ENCODE measurements around the gene SMIM15. TPM values are rescaled to one million over a fixed set of nuclear protein-coding genes. Genes with fewer than 3 reads are reported as not detected.

SMIM15 gene
- total RNA-seq, 4 donors from 2014 or later = 6.6 to 56.9 (median 30.9) TPM

DNA sequence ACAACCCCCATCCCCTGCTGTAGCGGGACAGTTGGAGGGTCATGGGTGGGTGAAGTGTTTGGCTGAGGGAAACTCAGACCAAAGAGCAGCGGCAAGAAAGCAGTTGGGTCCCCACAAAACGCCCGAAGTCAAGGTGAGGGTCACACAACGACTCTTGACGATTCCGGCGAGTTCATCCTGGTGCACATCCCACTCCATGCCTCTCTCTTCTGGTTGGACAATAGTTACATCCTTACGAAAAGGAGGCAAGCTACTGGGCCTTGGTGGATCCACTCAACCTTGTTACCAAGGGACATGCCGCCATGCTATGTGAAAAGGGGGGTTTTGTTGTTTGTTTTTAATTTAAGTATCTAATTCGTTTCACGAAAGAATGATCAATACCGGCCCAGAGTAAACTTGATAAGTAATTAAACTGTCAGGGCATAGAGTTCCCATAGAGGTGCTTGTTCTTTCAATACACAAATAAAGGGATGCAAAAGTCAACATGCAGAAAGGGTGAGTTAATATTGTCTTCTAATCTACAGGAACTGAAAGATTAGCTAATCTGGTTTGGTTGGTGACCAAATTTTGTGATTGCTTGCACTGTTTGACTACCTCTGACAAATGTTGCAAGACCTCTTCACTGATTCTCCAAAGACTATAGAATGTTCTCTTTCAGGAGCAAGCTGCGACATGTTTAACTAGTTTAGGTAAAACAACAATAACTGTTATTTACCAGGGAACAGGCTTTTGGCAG lies 732 bp upstream of the SMIM15 start:
- intact Hi-C loops (cut with DNase I; ENCODE audit: low total_unique reads) (loop anchor here (2.0 to 10.0 kb wide), 2 partner anchors 168 to 492 kb away; no protein-coding TSS in a partner anchor), in situ Hi-C loops (cut with MboI; ENCODE audit: low pct_ligation_motif_present in 1 of 4, low pct_unique_long_range_greater_than_20kb in 1 of 4, low sequenced_read_pairs in 3 of 4) (loop anchor here in 3 of 4 donors (10.0 to 25.0 kb wide), 3 partner anchors 162 to 499 kb away; partner anchors contain the start of gene ZSWIM6 (in 1 of the 3))
- DNase-seq = peak; percentile 23
- 32 to 57% methylated on average over 4 to 14 of the region's 14 CpGs for WGBS, 2 donors (ENCODE audit: low coverage in 1 of 2)
- H3K36me3 ChIP-seq = peaks cover 0 to 21% (median 5%) of the 10 kb centered on the region in 4 donors
- H3K9me3 ChIP-seq = no peaks in the 10 kb centered on the region
- H3K4me1 ChIP-seq = peaks cover 6 to 36% (median 24%) of the 10 kb centered on the region in 4 donors
- no peaks in the 10 kb centered on the region for H3K27me3 ChIP-seq
- TF ChIP-seq POLR2A (IDR thresholded peaks at IDR 0.05) (no peak), EP300 (IDR thresholded peaks at IDR 0.05; ENCODE audit: low read depth) (no peak), POLR2AphosphoS5 (IDR thresholded peaks at IDR 0.05) (no peak)
- TF ChIP-seq, protein P1, sequence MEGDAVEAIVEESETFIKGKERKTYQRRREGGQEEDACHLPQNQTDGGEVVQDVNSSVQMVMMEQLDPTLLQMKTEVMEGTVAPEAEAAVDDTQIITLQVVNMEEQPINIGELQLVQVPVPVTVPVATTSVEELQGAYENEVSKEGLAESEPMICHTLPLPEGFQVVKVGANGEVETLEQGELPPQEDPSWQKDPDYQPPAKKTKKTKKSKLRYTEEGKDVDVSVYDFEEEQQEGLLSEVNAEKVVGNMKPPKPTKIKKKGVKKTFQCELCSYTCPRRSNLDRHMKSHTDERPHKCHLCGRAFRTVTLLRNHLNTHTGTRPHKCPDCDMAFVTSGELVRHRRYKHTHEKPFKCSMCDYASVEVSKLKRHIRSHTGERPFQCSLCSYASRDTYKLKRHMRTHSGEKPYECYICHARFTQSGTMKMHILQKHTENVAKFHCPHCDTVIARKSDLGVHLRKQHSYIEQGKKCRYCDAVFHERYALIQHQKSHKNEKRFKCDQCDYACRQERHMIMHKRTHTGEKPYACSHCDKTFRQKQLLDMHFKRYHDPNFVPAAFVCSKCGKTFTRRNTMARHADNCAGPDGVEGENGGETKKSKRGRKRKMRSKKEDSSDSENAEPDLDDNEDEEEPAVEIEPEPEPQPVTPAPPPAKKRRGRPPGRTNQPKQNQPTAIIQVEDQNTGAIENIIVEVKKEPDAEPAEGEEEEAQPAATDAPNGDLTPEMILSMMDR (IDR thresholded peaks at IDR 0.05) = no peak
- H3K4me3 ChIP-seq = peak overlapping the region; percentile 70 to 87 (median 84)
- H3K27ac ChIP-seq = peak overlapping the region; percentile 92 to 96 (median 94)

DNA sequence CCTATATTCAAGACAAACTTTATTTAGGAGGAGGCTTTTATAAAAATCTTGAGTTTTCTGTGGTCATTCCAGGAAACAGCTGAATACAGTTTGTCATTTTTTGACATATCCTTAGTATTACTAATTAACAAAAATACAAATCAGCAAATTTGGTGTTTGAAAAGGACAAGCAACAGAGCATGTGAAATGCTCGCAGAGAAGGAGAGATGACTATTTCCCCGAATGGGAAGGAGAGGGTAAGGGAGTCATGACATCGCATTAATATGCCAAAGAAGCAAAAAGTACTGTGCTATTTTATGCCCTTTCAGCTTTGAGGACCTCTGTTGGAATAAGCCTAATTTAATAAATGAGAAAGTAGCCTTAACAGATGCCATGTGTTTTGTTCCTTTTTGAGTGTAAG lies 1.8 kb downstream of the SMIM15 start:
- Histone ChIP-seq H3K4me1 (peaks cover 6 to 34% (median 24%) of the 10 kb centered on the region in 4 donors), H3K4me3 (peak overlapping the region in 1 of 4 donors; percentile 70), H3K36me3 (peaks cover 0 to 21% (median 5%) of the 10 kb centered on the region in 4 donors), H3K9me3 (no peaks in the 10 kb centered on the region), H3K27me3 (no peaks in the 10 kb centered on the region), H3K27ac (no peak overlapping the region)
- WGBS, 2 donors (ENCODE audit: low coverage in 1 of 2) = 79 to 90% methylated on average over 3 of the region's 3 CpGs
- TF ChIP-seq POLR2AphosphoS5 (IDR thresholded peaks at IDR 0.05) = no peak
- no peak for TF ChIP-seq POLR2A (IDR thresholded peaks at IDR 0.05)
- TF ChIP-seq EP300 (IDR thresholded peaks at IDR 0.05; ENCODE audit: low read depth) = no peak
- TF ChIP-seq, protein P1 (IDR thresholded peaks at IDR 0.05) = no peak
- in situ Hi-C loops (cut with MboI; ENCODE audit: low pct_ligation_motif_present in 1 of 4, low pct_unique_long_range_greater_than_20kb in 1 of 4, low sequenced_read_pairs in 3 of 4) (loop anchor here in 3 of 4 donors (10.0 to 25.0 kb wide), 3 partner anchors 164 to 502 kb away; partner anchors contain the start of gene ZSWIM6 (in 1 of the 3)), intact Hi-C loops (cut with DNase I; ENCODE audit: low total_unique reads) (loop anchor here (10.0 kb wide), 1 partner anchor 494 kb away; no protein-coding TSS in a partner anchor)
- DNase-seq = no peak

DNA sequence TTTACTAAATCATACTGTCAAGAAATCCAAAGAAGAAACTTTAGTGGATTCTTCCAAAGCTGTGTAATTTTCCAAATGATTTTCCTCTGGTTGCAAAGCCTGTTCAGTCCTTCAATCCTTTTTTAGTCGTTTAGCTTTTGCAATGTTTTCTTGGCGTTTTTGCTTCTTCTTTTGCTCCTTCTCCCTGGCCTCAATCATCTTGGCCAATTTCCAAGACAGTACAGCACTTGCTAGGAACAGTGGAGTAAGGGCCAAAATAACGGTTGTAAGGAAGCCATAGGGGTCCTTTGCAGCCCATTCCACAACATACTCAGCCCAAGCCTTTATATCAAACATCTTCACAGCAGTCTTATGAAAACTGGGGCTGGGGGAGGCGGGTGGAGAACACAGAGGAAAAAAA lies 2.4 kb downstream of the SMIM15 start:
- H3K27me3 ChIP-seq = no peaks in the 10 kb centered on the region
- in situ Hi-C loops (cut with MboI; ENCODE audit: low pct_ligation_motif_present in 1 of 4, low pct_unique_long_range_greater_than_20kb in 1 of 4, low sequenced_read_pairs in 3 of 4) = loop anchor here in 3 of 4 donors (10.0 to 25.0 kb wide), 3 partner anchors 165 to 502 kb away; partner anchors contain the start of gene ZSWIM6 (in 1 of the 3)

More for the DNA sequence above, 2.4 kb downstream of the SMIM15 start:
- no peak overlapping the region for H3K4me3 ChIP-seq
- TF ChIP-seq, protein P1 (IDR thresholded peaks at IDR 0.05) = no peak
- no peak for TF ChIP-seq POLR2AphosphoS5 (IDR thresholded peaks at IDR 0.05)
- TF ChIP-seq POLR2A (IDR thresholded peaks at IDR 0.05) = no peak
- TF ChIP-seq EP300 (IDR thresholded peaks at IDR 0.05; ENCODE audit: low read depth) = no peak
- peaks cover 0 to 21% (median 5%) of the 10 kb centered on the region in 4 donors for H3K36me3 ChIP-seq
- DNase-seq = no peak
- peaks cover 6 to 34% (median 24%) of the 10 kb centered on the region in 4 donors for H3K4me1 ChIP-seq
- 44 to 69% methylated on average over 2 to 4 of the region's 4 CpGs for whole genome bisulfite sequencing, 2 donors (ENCODE audit: low coverage in 1 of 2)
- intact Hi-C loops (cut with DNase I; ENCODE audit: low total_unique reads) = loop anchor here (10.0 kb wide), 1 partner anchor 495 kb away; no protein-coding TSS in a partner anchor
- no peak overlapping the region for H3K27ac ChIP-seq
- no peaks in the 10 kb centered on the region for H3K9me3 ChIP-seq
